ENCODE results near the gene ZNF385B. TPM values are rescaled to one million over a fixed set of nuclear protein-coding genes. Genes with fewer than 3 reads are reported as not detected.
"Not testable (repeated sequence)": the region's sequence is repeated elsewhere in the genome, so short reads cannot be mapped to it uniquely, and the experiment has no call there.

Gene ZNF385B
- polyA plus RNA-seq, 1 donor, result 7.9 TPM

- peak; percentile 31 for DNase-seq
Observed at GRCh38 chr2:179677077-179677688, 184.2 kb downstream of the ZNF385B start.

GRCh38 chr2:179675435-179675834, 186.0 kb downstream of the ZNF385B start:
- DNase-seq, result no peak

- no peak for DNase-seq
Observed at GRCh38 chr2:179671043-179671981, 190.1 kb downstream of the ZNF385B start.

GRCh38 chr2:179669196-179669595, 192.2 kb downstream of the ZNF385B start:
- no peak for DNase-seq

- no peak for DNase-seq
Observed at GRCh38 chr2:179664972-179665812, 196.2 kb downstream of the ZNF385B start.

- no peak for DNase-seq
Observed at GRCh38 chr2:179661986-179662385, 199.4 kb downstream of the ZNF385B start.

GRCh38 chr2:179657068-179657595, 204.3 kb downstream of the ZNF385B start:
- no peak for DNase-seq

- DNase-seq, result no peak
Observed at GRCh38 chr2:179655627-179656026, 205.8 kb downstream of the ZNF385B start.

- no peak for DNase-seq
Observed at GRCh38 chr2:179654806-179655205, 206.6 kb downstream of the ZNF385B start.

GRCh38 chr2:179652296-179652695, 209.1 kb downstream of the ZNF385B start:
- DNase-seq, result no peak

- no peak for DNase-seq
Observed at GRCh38 chr2:179650420-179650819, 211.0 kb downstream of the ZNF385B start.

GRCh38 chr2:179646862-179647587, 214.4 kb downstream of the ZNF385B start:
- DNase-seq, result no peak

- DNase-seq, result no peak
Observed at GRCh38 chr2:179646173-179646769, 215.1 kb downstream of the ZNF385B start.

- DNase-seq, result no peak
Observed at GRCh38 chr2:179645047-179645446, 216.4 kb downstream of the ZNF385B start.

- DNase-seq, result no peak
Observed at GRCh38 chr2:179642462-179642861, 218.9 kb downstream of the ZNF385B start.

- DNase-seq, result no peak
Observed at GRCh38 chr2:179636995-179637394, 224.4 kb downstream of the ZNF385B start.

GRCh38 chr2:179636100-179636980, 225.1 kb downstream of the ZNF385B start:
- no peak for DNase-seq

GRCh38 chr2:179631769-179632385, 229.5 kb downstream of the ZNF385B start:
- DNase-seq, result not testable (repeated sequence)

GRCh38 chr2:179629776-179630175, 231.6 kb downstream of the ZNF385B start:
- not testable (repeated sequence) for DNase-seq

- no peak for DNase-seq
Observed at GRCh38 chr2:179626261-179626660, 235.2 kb downstream of the ZNF385B start.

Measured in hindlimb muscle (tissue), 1 donor.